Gastrocnemius medialis (tissue), 4 donors: ENCODE data around the gene MSS51.

Experiments
- CTCF ChIP-seq, 5 experiments: fragments of 450-650 bp in 3 of 5; fragments of 200-600 bp in 2 of 5; sonication (generic) in 2 of 5; IDR thresholded peaks in 4 of 5; conservative IDR thresholded peaks in 1 of 5; 1 replicate in 4 of 5; 2 replicates in 1 of 5; pipeline ENCODE4 v1.5.1; 2016 to 2019; ENCODE audit warnings: antibody characterized with exemption in 5 of 5, mild to moderate bottlenecking in 3 of 5, moderate library complexity in 3 of 5
- POLR2A ChIP-seq, 2 donors: fragments of 450-650 bp; IDR thresholded peaks; one replicate each; pipeline ENCODE4 v1.6.1; 2017; ENCODE audit warnings: antibody characterized with exemption in 2 of 2, mild to moderate bottlenecking in 2 of 2, moderate library complexity in 2 of 2

DNA sequence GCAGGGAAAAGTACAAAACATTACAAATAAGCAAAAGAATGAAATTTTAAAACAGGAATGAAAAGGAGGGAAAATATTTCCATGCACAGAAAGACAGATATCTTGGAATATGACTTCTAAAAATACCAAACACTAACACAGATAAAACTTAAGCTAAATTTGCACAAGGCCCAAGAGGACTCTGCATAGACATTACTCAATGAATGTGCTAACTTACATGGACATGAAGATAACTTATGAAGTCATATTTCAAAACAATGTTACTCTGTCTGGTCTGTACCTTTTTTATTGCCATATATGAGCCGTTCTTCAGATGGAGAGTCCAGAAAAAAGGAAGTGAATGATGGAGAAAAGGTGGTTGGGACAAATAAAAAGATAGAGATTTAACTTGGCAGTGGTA lies 15.0 kb upstream of the MSS51 start:
- TF ChIP-seq CTCF (IDR thresholded peaks at IDR 0.05 in 4 of 5, conservative IDR thresholded peaks at IDR 0.05 in 1 of 5) (no peak), POLR2A (IDR thresholded peaks at IDR 0.05) (no peak)
